Measurements from ENCODE around the gene MGRN1.

The MGRN1 gene

DNA sequence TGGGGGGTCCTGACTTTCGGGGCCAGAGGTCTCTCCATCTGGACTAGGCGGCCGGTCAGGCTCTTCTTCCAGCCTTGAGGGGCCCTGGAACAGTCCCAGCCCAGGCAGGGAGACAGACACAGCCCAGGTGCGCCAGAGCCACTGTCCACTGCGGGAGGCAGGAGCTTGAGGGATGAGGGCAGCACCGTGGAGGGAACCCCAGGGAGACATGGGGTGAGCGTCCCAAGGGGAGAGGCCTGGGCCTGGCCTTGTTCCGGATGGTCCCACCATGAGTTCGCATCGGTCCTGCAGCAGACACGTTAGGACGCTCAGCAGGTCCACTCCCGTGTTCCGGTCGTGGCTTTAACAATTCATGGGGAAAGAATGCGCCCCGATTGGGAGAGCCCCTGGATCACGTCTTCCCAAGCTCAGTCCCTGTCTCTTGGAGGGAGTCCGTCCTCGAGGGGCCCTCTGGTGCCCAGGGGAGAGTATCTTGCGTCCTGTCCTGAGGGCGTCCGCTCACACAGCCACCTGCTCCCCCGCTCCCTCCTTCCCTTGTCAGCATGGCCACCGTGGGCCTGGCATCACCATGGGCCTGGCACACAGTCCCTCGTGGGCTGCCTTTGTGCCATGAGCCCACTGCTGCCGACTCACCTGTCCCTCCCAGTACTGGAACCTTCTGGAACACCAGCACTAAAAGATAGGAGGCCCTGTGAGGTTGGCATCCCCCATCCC is 62.0 kb downstream of the MGRN1 start:
- no peak overlapping the region for H3K4me3 ChIP-seq (ENCODE audit: low read length)
- no peak for DNase-seq (ENCODE audit: low read depth)
- TF ChIP-seq, protein P1, sequence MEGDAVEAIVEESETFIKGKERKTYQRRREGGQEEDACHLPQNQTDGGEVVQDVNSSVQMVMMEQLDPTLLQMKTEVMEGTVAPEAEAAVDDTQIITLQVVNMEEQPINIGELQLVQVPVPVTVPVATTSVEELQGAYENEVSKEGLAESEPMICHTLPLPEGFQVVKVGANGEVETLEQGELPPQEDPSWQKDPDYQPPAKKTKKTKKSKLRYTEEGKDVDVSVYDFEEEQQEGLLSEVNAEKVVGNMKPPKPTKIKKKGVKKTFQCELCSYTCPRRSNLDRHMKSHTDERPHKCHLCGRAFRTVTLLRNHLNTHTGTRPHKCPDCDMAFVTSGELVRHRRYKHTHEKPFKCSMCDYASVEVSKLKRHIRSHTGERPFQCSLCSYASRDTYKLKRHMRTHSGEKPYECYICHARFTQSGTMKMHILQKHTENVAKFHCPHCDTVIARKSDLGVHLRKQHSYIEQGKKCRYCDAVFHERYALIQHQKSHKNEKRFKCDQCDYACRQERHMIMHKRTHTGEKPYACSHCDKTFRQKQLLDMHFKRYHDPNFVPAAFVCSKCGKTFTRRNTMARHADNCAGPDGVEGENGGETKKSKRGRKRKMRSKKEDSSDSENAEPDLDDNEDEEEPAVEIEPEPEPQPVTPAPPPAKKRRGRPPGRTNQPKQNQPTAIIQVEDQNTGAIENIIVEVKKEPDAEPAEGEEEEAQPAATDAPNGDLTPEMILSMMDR (conservative IDR thresholded peaks at IDR 0.05; ENCODE audit: low read depth, low read length) = no peak

DNA sequence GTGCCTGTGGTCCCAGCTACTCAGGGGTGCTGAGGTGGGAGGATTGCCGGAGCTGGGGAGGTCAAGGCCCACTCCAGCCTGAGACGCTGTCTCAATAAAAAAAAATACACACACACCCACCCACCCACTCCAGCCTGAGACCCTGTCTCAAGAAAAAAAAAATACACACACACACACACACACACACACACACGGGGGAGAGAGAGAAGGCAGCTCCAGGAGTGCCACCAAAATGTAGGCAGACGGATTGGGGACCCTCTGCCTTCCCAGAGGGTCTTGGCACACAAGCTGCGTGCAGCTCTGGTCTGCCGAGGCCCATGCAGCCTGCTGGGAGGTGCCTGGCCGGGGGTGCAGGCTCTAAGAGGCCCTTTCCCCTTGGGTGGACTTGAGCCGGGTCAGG is 62.8 kb downstream of the MGRN1 start:
- no peak for DNase-seq (ENCODE audit: low read depth)
- TF ChIP-seq, protein P1 (conservative IDR thresholded peaks at IDR 0.05; ENCODE audit: low read depth, low read length) = no peak

DNA sequence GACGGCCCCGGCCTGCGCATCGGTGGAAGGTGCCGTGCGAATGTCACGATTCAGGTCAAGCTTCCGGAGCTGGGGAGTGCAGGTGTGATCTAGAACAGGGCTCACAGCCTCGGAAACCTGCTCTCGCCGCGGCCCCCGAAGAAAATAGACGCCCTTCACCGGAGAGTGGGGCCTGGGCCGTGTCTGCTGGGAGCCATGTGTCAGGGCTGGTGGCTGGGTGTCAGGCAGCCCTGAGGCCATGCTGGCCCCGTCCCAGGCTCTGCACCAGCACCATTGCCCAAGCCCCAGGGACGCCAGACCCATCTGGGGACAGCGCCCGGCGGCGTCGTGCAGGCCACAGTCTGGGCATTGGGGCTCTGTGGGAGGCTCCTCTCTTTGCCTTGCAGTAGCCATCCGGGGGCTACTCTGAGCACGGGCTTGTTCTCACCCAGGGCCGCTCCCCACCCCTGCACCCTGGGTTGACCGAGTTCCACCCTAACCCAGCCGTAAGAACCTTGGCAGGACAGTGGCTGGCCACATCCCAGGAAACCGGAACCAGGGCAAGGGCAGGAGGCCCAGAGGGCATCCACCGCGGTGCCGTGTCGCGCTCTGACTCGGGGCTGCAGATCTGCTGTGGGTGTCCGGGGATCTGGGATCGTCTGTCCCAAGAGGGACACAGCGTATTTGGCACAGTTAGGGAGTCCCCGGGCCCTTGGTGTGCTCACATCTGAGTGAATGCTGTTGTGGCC is 63.5 kb downstream of the MGRN1 start:
- no peak for DNase-seq (ENCODE audit: low read depth)
- TF ChIP-seq, protein P1 (conservative IDR thresholded peaks at IDR 0.05; ENCODE audit: low read depth, low read length) = no peak

More for the DNA sequence above, 62.8 kb downstream of the MGRN1 start:
- no peak overlapping the region for H3K4me3 ChIP-seq (ENCODE audit: low read length)

DNA sequence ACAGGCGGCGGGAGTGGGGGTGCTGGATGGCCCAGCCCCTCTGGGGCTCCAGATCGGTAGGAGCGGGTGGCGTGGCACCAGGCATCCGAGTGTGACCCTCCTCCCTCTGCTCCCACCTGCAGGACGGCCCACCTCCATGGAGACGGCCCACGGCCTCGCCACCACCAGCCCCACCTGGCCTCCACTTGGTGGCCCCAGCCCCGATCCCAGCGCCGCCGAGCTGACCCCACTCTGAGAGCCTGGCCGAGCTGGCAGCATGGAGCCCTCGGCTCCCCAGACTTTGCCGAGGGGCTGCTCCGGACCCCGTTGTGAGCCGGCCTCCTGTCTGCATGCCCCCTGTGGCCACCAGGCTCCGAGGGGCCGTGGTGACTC is 64.0 kb downstream of the MGRN1 start:
- no peak for DNase-seq (ENCODE audit: low read depth)
- TF ChIP-seq, protein P1 (conservative IDR thresholded peaks at IDR 0.05; ENCODE audit: low read depth, low read length) = no peak
- H3K4me3 ChIP-seq (ENCODE audit: low read length) = no peak overlapping the region

More for the DNA sequence above, 63.5 kb downstream of the MGRN1 start:
- no peak overlapping the region for H3K4me3 ChIP-seq (ENCODE audit: low read length)

DNA sequence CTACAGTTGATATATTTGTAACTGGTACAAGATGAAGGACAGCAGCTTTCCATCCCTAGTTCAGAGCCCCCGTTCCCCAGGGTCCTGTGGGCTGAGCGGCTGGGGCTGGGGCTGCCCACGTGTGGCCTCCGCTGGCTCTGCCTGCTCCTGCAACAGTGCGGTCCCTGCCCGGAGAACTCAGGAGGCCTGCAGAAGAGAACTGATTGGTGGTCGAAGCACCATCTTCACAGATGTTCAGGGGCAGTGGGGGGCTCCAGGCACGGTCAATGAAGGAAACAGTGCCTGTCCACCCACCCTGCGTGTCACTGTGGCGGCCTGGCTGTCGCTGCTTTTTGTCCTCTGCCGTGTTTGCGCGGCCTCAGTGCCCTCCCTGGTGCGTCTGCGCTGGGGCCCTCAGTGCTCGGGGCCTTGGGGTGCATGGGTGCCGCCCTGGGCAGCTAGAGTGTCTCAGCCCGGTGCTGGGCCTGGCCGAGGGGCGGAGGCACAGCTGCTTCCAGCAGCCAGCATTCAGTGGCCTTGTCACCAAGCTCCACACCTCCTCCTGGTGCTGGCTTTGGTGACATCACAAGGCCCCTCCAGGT is 64.6 kb downstream of the MGRN1 start:
- DNase-seq (ENCODE audit: low read depth) = no peak
- TF ChIP-seq, protein P1 (conservative IDR thresholded peaks at IDR 0.05; ENCODE audit: low read depth, low read length) = no peak
- no peak overlapping the region for H3K4me3 ChIP-seq (ENCODE audit: low read length)

DNA sequence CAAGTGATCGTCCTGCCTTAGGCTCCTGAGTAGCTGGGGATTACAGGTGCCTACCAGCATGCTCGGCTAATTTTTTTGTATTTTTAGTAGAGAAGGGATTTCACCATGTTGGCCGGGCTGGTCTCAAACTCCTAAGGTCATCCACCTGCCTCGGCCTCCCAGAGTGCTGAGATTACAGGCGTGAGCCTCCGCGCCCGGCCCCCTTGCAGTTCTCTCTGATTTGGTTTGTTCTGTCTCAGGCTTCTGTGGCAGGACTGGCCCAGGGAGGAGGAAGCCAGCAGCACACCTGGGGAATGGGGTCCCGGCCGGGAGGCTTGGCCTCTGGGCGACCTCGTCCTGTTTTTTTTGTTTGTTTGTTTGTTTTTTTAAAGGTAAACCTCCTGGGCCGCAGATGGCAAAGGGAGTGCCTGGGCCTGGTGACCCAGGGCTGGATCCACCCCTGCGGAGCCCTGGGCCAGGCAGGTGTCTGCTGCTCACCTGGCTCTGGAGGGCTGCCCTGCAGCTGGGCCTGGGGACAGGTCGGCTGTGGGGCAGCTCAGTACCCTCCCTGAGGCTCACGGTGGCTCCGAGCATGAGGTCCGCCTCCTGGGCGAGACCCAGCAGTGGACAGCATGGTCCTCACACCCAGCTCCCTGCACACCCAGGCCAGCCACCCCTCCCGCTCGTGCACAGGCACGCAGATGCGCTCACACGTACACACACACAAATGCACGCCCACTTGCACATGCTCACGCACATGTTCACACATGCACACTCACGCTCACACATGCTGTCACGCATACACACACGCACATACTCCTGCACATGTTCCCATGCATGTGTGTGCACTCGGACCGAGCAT is 65.5 kb downstream of the MGRN1 start:
- DNase-seq (ENCODE audit: low read depth) = no peak
- TF ChIP-seq, protein P1 (conservative IDR thresholded peaks at IDR 0.05; ENCODE audit: low read depth, low read length) = no peak
- no peak overlapping the region for H3K4me3 ChIP-seq (ENCODE audit: low read length)

All from retinal pigment epithelial cell (primary cell).